GM23338 (cell line): ENCODE data around the gene PHACTR2. TPM values are rescaled to one million over a fixed set of nuclear protein-coding genes. Genes with fewer than 3 reads are reported as not detected.

Experiments
- ATAC-seq: fragments of 200-7000 bp; cut with Tn5 transposase; 3 replicates; pipeline ENCODE4 v1.9.1; 2020
- DNase-seq: peaks from one replicate; pipeline ENCODE4 v3.0.0-alpha.2; 2015; ENCODE audit warnings: low spot score
- H2AFZ ChIP-seq: fragments of 200-600 bp; sonication (generic); 2 replicates; pipeline ENCODE4 v1.8.0; 2016; ENCODE audit warnings: antibody characterized with exemption, mild to moderate bottlenecking, moderate library complexity
- H3F3A ChIP-seq: fragments of 200-600 bp; sonication (generic); replicated peaks from 2 replicates; pipeline ENCODE4 v1.8.0; 2017; ENCODE audit warnings: antibody characterized with exemption, mixed run types, low read depth
- H3K27ac ChIP-seq: fragments of 200-600 bp; sonication (generic); 2 replicates; pipeline ENCODE4 v1.6.1; 2016; ENCODE audit warnings: low read depth
- H3K27me3 ChIP-seq: fragments of 200-600 bp; sonication (generic); 2 replicates; pipeline ENCODE4 v1.8.0; 2016; ENCODE audit warnings: mild to moderate bottlenecking, mixed run types, moderate library complexity; ENCODE audit not compliant: insufficient read depth
- H3K36me3 ChIP-seq: fragments of 200-600 bp; sonication (generic); 2 replicates; pipeline ENCODE4 v1.8.0; 2016; ENCODE audit warnings: mild to moderate bottlenecking; ENCODE audit not compliant: insufficient read depth
- H3K4me1 ChIP-seq: fragments of 200-600 bp; sonication (generic); 2 replicates; pipeline ENCODE4 v1.8.0; 2016; ENCODE audit warnings: mild to moderate bottlenecking, moderate library complexity; ENCODE audit not compliant: insufficient read depth
- H3K4me2 ChIP-seq: fragments of 200-600 bp; sonication (generic); 2 replicates; pipeline ENCODE4 v1.7.1; 2017; ENCODE audit warnings: mixed run types
- H3K4me3 ChIP-seq: fragments of 200-600 bp; sonication (generic); 2 replicates; pipeline ENCODE4 v1.6.1; 2016; ENCODE audit warnings: mixed run types
- H3K79me2 ChIP-seq: fragments of 200-600 bp; sonication (generic); replicated peaks from 2 replicates; pipeline ENCODE4 v1.8.0; 2017; ENCODE audit warnings: mild to moderate bottlenecking; ENCODE audit not compliant: insufficient read depth
- H3K9me2 ChIP-seq: fragments of 200-600 bp; sonication (generic); 2 replicates; pipeline ENCODE4 v1.8.0; 2017; ENCODE audit not compliant: insufficient read depth
- H4K20me1 ChIP-seq: fragments of 200-600 bp; sonication (generic); replicated peaks from 2 replicates; pipeline ENCODE4 v1.8.0; 2017; ENCODE audit warnings: mild to moderate bottlenecking; ENCODE audit not compliant: insufficient read depth
- H3K27ac Mint-ChIP-seq: 2 replicates; pipeline ENCODE4 v1.8.0; 2020; ENCODE audit warnings: inconsistent platforms, mild to moderate bottlenecking, moderate library complexity, mixed read lengths
- H3K27me3 Mint-ChIP-seq: 3 replicates; pipeline ENCODE4 v1.8.0; 2022; ENCODE audit warnings: low read depth, mild to moderate bottlenecking, moderate library complexity, mixed read lengths, inconsistent platforms; ENCODE audit not compliant: insufficient read depth, poor library complexity
- H3K36me3 Mint-ChIP-seq: 3 replicates; pipeline ENCODE4 v1.8.0; 2021; ENCODE audit warnings: low read depth, mild to moderate bottlenecking, inconsistent platforms, moderate library complexity, mixed read lengths
- H3K4me1 Mint-ChIP-seq: 3 replicates; pipeline ENCODE4 v1.8.0; 2020; ENCODE audit warnings: mild to moderate bottlenecking, inconsistent platforms, mixed read lengths
- H3K4me3 Mint-ChIP-seq: 3 replicates; pipeline ENCODE4 v1.8.0; 2021; ENCODE audit warnings: moderate library complexity, mild to moderate bottlenecking, inconsistent platforms, mixed read lengths
- H3K9me3 Mint-ChIP-seq: 3 replicates; pipeline ENCODE4 v1.8.0; 2020; ENCODE audit warnings: moderate library complexity, mild to moderate bottlenecking, inconsistent platforms, mixed read lengths
- CREB1 ChIP-seq: fragments of 250-450 bp; sonication (Bioruptor Pico); IDR thresholded peaks from 2 replicates; pipeline ENCODE4 v1.5.0; 2020; ENCODE audit warnings: low read depth, mild to moderate bottlenecking, moderate library complexity
- EZH2 ChIP-seq: fragments of 200-600 bp; sonication (generic); IDR thresholded peaks from one replicate; pipeline ENCODE4 v1.8.0; 2017; ENCODE audit warnings: antibody characterized with exemption, mild to moderate bottlenecking, low read depth; ENCODE audit not compliant: unreplicated experiment
- EZH2phosphoT487 ChIP-seq: fragments of 200-600 bp; sonication (generic); IDR thresholded peaks from one replicate; pipeline ENCODE4 v1.8.1; 2018; ENCODE audit warnings: antibody characterized with exemption; ENCODE audit not compliant: unreplicated experiment
- JUNB ChIP-seq: IDR thresholded peaks from one replicate; pipeline ENCODE4 v1.6.1; 2016; ENCODE audit warnings: antibody characterized with exemption; ENCODE audit not compliant: unreplicated experiment
- NANOG ChIP-seq: IDR thresholded peaks from 2 replicates; pipeline ENCODE4 v1.6.1; 2016; ENCODE audit warnings: antibody characterized with exemption, borderline replicate concordance
- POLR2AphosphoS5 ChIP-seq: IDR thresholded peaks from 2 replicates; pipeline ENCODE4 v1.6.1; 2016; ENCODE audit warnings: antibody characterized with exemption, low read depth
- STAT1 ChIP-seq: IDR thresholded peaks from one replicate; pipeline ENCODE4 v1.6.1; 2016; ENCODE audit warnings: antibody characterized with exemption; ENCODE audit not compliant: unreplicated experiment
- ZNF114 ChIP-seq: fragments of 250-450 bp; sonication (Bioruptor Pico); IDR thresholded peaks from 2 replicates; pipeline ENCODE4 v1.5.0; 2020; ENCODE audit warnings: mild to moderate bottlenecking, moderate library complexity
- ZNF331 ChIP-seq: fragments of 250-450 bp; sonication (Bioruptor Pico); IDR thresholded peaks from 2 replicates; pipeline ENCODE4 v1.5.0; 2020; ENCODE audit warnings: low read depth, mild to moderate bottlenecking, moderate library complexity
- polyA plus RNA-seq: library from polyadenylated mRNA; unstranded; fragments of >200 nt; fragmentation: Nextera tagmentation; extraction: Ambion mirVana; gene quantifications from 2 replicates; pipeline ENCODE4 v1.2.1, GENCODE V29; 2016
- total RNA-seq: library from RNA; depleted of rRNA; stranded (reverse); fragments of >200 nt; shearing (Covaris generic); gene quantifications from 2 replicates; pipeline ENCODE4 v1.2.3, GENCODE V29; 2014
- TF ChIP-seq, protein P1 (sequence below): fragments of 250-450 bp; sonication (Bioruptor Pico); IDR thresholded peaks from 2 replicates; pipeline ENCODE4 v1.5.0; 2020; ENCODE audit warnings: mild to moderate bottlenecking, moderate library complexity
- TF ChIP-seq, protein P2 (sequence below): IDR thresholded peaks from 2 replicates; pipeline ENCODE4 v1.6.1; 2016; ENCODE audit warnings: antibody characterized with exemption
- TF ChIP-seq, protein P3 (sequence below), 2 experiments: fragments of 200-600 bp in 1 of 2; sonication (generic) in 1 of 2; conservative IDR thresholded peaks; 2 replicates each; pipeline versions ENCODE4 v1.5.1 to v1.6.1; 2016 to 2017; ENCODE audit warnings: antibody characterized with exemption in 2 of 2, low read depth in 2 of 2, mild to moderate bottlenecking in 2 of 2, moderate library complexity in 1 of 2
- TF ChIP-seq, protein P4 (sequence below): IDR thresholded peaks from one replicate; pipeline ENCODE4 v1.6.1; 2018; ENCODE audit warnings: antibody characterized with exemption; ENCODE audit not compliant: unreplicated experiment

The PHACTR2 gene
- total and polyA plus RNA-seq, 2 experiments from 2014 or later, result 67.7 to 105 TPM

DNA sequence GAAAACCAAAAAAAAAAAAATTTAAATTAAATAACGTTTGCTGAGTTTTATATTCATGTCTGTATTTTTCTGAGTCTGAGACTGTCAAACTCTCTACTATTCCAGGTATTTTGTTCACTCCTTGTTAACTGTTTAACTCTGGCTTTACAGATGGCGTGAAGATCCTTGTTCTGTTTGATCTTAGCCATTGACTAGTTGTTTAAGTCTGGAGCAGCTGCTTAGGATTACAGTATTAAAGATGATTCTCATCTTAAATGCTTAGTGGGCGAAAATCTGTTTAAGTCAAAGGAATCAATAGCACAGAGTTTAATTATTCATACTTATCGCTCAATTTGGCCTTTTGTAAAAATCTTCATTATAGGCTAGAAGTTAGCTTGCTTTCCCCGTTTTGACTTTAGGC, 2.4 kb downstream of the PHACTR2 start:
- TF ChIP-seq EZH2 (no peak), EZH2phosphoT487 (no peak), ZNF114 (CRISPR knock-in tag) (no peak), POLR2AphosphoS5 (no peak), ZNF331 (CRISPR knock-in tag) (no peak), CREB1 (CRISPR knock-in tag) (no peak), NANOG (no peak), JUNB (no peak), STAT1 (no peak)
- TF ChIP-seq, protein P1, sequence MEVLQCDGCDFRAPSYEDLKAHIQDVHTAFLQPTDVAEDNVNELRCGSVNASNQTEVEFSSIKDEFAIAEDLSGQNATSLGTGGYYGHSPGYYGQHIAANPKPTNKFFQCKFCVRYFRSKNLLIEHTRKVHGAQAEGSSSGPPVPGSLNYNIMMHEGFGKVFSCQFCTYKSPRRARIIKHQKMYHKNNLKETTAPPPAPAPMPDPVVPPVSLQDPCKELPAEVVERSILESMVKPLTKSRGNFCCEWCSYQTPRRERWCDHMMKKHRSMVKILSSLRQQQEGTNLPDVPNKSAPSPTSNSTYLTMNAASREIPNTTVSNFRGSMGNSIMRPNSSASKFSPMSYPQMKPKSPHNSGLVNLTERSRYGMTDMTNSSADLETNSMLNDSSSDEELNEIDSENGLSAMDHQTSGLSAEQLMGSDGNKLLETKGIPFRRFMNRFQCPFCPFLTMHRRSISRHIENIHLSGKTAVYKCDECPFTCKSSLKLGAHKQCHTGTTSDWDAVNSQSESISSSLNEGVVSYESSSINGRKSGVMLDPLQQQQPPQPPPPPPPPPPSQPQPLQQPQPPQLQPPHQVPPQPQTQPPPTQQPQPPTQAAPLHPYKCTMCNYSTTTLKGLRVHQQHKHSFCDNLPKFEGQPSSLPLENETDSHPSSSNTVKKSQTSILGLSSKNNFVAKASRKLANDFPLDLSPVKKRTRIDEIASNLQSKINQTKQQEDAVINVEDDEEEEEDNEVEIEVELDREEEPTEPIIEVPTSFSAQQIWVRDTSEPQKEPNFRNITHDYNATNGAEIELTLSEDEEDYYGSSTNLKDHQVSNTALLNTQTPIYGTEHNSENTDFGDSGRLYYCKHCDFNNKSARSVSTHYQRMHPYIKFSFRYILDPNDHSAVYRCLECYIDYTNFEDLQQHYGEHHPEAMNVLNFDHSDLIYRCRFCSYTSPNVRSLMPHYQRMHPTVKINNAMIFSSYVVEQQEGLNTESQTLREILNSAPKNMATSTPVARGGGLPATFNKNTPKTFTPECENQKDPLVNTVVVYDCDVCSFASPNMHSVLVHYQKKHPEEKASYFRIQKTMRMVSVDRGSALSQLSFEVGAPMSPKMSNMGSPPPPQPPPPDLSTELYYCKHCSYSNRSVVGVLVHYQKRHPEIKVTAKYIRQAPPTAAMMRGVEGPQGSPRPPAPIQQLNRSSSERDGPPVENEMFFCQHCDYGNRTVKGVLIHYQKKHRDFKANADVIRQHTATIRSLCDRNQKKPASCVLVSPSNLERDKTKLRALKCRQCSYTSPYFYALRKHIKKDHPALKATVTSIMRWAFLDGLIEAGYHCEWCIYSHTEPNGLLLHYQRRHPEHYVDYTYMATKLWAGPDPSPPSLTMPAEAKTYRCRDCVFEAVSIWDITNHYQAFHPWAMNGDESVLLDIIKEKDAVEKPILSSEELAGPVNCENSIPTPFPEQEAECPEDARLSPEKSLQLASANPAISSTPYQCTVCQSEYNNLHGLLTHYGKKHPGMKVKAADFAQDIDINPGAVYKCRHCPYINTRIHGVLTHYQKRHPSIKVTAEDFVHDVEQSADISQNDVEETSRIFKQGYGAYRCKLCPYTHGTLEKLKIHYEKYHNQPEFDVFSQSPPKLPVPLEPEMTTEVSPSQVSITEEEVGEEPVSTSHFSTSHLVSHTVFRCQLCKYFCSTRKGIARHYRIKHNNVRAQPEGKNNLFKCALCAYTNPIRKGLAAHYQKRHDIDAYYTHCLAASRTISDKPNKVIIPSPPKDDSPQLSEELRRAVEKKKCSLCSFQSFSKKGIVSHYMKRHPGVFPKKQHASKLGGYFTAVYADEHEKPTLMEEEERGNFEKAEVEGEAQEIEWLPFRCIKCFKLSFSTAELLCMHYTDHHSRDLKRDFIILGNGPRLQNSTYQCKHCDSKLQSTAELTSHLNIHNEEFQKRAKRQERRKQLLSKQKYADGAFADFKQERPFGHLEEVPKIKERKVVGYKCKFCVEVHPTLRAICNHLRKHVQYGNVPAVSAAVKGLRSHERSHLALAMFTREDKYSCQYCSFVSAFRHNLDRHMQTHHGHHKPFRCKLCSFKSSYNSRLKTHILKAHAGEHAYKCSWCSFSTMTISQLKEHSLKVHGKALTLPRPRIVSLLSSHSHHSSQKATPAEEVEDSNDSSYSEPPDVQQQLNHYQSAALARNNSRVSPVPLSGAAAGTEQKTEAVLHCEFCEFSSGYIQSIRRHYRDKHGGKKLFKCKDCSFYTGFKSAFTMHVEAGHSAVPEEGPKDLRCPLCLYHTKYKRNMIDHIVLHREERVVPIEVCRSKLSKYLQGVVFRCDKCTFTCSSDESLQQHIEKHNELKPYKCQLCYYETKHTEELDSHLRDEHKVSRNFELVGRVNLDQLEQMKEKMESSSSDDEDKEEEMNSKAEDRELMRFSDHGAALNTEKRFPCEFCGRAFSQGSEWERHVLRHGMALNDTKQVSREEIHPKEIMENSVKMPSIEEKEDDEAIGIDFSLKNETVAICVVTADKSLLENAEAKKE (CRISPR knock-in tag), result no peak
- TF ChIP-seq, protein P2, sequence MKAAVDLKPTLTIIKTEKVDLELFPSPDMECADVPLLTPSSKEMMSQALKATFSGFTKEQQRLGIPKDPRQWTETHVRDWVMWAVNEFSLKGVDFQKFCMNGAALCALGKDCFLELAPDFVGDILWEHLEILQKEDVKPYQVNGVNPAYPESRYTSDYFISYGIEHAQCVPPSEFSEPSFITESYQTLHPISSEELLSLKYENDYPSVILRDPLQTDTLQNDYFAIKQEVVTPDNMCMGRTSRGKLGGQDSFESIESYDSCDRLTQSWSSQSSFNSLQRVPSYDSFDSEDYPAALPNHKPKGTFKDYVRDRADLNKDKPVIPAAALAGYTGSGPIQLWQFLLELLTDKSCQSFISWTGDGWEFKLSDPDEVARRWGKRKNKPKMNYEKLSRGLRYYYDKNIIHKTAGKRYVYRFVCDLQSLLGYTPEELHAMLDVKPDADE, result no peak
- TF ChIP-seq, protein P3, sequence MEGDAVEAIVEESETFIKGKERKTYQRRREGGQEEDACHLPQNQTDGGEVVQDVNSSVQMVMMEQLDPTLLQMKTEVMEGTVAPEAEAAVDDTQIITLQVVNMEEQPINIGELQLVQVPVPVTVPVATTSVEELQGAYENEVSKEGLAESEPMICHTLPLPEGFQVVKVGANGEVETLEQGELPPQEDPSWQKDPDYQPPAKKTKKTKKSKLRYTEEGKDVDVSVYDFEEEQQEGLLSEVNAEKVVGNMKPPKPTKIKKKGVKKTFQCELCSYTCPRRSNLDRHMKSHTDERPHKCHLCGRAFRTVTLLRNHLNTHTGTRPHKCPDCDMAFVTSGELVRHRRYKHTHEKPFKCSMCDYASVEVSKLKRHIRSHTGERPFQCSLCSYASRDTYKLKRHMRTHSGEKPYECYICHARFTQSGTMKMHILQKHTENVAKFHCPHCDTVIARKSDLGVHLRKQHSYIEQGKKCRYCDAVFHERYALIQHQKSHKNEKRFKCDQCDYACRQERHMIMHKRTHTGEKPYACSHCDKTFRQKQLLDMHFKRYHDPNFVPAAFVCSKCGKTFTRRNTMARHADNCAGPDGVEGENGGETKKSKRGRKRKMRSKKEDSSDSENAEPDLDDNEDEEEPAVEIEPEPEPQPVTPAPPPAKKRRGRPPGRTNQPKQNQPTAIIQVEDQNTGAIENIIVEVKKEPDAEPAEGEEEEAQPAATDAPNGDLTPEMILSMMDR (conservative IDR thresholded peaks at IDR 0.05; ENCODE audit: low read depth in 2 of 2), result no peak
- TF ChIP-seq, protein P4, sequence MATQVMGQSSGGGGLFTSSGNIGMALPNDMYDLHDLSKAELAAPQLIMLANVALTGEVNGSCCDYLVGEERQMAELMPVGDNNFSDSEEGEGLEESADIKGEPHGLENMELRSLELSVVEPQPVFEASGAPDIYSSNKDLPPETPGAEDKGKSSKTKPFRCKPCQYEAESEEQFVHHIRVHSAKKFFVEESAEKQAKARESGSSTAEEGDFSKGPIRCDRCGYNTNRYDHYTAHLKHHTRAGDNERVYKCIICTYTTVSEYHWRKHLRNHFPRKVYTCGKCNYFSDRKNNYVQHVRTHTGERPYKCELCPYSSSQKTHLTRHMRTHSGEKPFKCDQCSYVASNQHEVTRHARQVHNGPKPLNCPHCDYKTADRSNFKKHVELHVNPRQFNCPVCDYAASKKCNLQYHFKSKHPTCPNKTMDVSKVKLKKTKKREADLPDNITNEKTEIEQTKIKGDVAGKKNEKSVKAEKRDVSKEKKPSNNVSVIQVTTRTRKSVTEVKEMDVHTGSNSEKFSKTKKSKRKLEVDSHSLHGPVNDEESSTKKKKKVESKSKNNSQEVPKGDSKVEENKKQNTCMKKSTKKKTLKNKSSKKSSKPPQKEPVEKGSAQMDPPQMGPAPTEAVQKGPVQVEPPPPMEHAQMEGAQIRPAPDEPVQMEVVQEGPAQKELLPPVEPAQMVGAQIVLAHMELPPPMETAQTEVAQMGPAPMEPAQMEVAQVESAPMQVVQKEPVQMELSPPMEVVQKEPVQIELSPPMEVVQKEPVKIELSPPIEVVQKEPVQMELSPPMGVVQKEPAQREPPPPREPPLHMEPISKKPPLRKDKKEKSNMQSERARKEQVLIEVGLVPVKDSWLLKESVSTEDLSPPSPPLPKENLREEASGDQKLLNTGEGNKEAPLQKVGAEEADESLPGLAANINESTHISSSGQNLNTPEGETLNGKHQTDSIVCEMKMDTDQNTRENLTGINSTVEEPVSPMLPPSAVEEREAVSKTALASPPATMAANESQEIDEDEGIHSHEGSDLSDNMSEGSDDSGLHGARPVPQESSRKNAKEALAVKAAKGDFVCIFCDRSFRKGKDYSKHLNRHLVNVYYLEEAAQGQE, result no peak
- peaks cover 41% of the 10 kb centered on the region for H3K4me1 ChIP-seq
- Mint-ChIP-seq H3K9me3 (peaks cover 18% of the 10 kb centered on the region), H3K4me3 (peak overlapping the region; percentile 88), H3K27ac (no peak overlapping the region), H3K27me3 (no peaks in the 10 kb centered on the region), H3K36me3 (peaks cover 25% of the 10 kb centered on the region), H3K4me1 (peaks cover 41% of the 10 kb centered on the region)
- H2AFZ ChIP-seq, result no peak overlapping the region
- peak overlapping the region; percentile 79 for H3K4me3 ChIP-seq
- no peaks in the 10 kb centered on the region for H3K27me3 ChIP-seq
- H4K20me1 ChIP-seq, result 0 out of 2 replicates have a peak, but pooled peaks cover 4% of the 10 kb centered on the region
- H3F3A ChIP-seq, result no peaks in the 10 kb centered on the region
- ATAC-seq, result no peak
- no peak for DNase-seq
- H3K36me3 ChIP-seq, result no peaks in the 10 kb centered on the region
- peak overlapping the region; percentile 76 for H3K4me2 ChIP-seq
- no peak overlapping the region for H3K27ac ChIP-seq
- H3K79me2 ChIP-seq, result peaks cover 69% of the 10 kb centered on the region
- H3K9me2 ChIP-seq, result no peaks in the 10 kb centered on the region
